IPS-18c (cell line): ENCODE results near the gene SPAG16.
"Not testable (repeated sequence)": the region's sequence is repeated elsewhere in the genome, so short reads cannot be mapped to it uniquely, and the experiment has no call there.

ENCODE experiments used
- H3K4me3 ChIP-seq: 2 replicates; pipeline ENCODE4 v1.7.0; 2013; ENCODE audit warnings: low read depth, mild to moderate bottlenecking, low read length, moderate library complexity; ENCODE audit not compliant: insufficient read depth
- H3K9me3 ChIP-seq: one replicate; pipeline ENCODE4 v1.6.1; 2013; ENCODE audit warnings: mild to moderate bottlenecking, low read length, moderate library complexity; ENCODE audit not compliant: control insufficient read depth, insufficient read depth

Gene SPAG16

GRCh38 chr2:213566846-213567245 is 282.6 kb downstream of the SPAG16 start:
- no peak overlapping the region for H3K4me3 ChIP-seq
- no peaks in the 10 kb centered on the region for H3K9me3 ChIP-seq

GRCh38 chr2:213609570-213610170 is 325.4 kb downstream of the SPAG16 start:
- no peak overlapping the region for H3K4me3 ChIP-seq

GRCh38 chr2:213627054-213627710 is 342.9 kb downstream of the SPAG16 start:
- Histone ChIP-seq H3K4me3 (no peak overlapping the region), H3K9me3 (no peaks in the 10 kb centered on the region)

More at GRCh38 chr2:213609570-213610170, 325.4 kb downstream of the SPAG16 start:
- no peaks in the 10 kb centered on the region for H3K9me3 ChIP-seq

- no peaks in the 10 kb centered on the region for H3K9me3 ChIP-seq
Measured at GRCh38 chr2:213627835-213628460, 343.7 kb downstream of the SPAG16 start.

GRCh38 chr2:213640738-213641425 is 356.6 kb downstream of the SPAG16 start:
- Histone ChIP-seq H3K9me3 (no peaks in the 10 kb centered on the region), H3K4me3 (no peak overlapping the region)

More at GRCh38 chr2:213627835-213628460, 343.7 kb downstream of the SPAG16 start:
- no peak overlapping the region for H3K4me3 ChIP-seq

- Histone ChIP-seq H3K9me3 (no peaks in the 10 kb centered on the region), H3K4me3 (no peak overlapping the region)
Measured at GRCh38 chr2:213644926-213645325, 360.7 kb downstream of the SPAG16 start.

- H3K9me3 ChIP-seq: no peaks in the 10 kb centered on the region
- no peak overlapping the region for H3K4me3 ChIP-seq
Measured at GRCh38 chr2:213649176-213649575, 364.9 kb downstream of the SPAG16 start.

- Histone ChIP-seq H3K9me3 (peaks cover 2% of the 10 kb centered on the region), H3K4me3 (no peak overlapping the region)
Measured at GRCh38 chr2:213664817-213665216, 380.6 kb downstream of the SPAG16 start.

- no peak overlapping the region for H3K4me3 ChIP-seq
- no peaks in the 10 kb centered on the region for H3K9me3 ChIP-seq
Measured at GRCh38 chr2:213669657-213670056, 385.4 kb downstream of the SPAG16 start.

GRCh38 chr2:213678437-213679218 is 394.4 kb downstream of the SPAG16 start:
- no peak overlapping the region for H3K4me3 ChIP-seq
- no peaks in the 10 kb centered on the region for H3K9me3 ChIP-seq

GRCh38 chr2:213679894-213680293 is 395.6 kb downstream of the SPAG16 start:
- Histone ChIP-seq H3K9me3 (no peaks in the 10 kb centered on the region), H3K4me3 (no peak overlapping the region)

- Histone ChIP-seq H3K4me3 (no peak overlapping the region), H3K9me3 (no peaks in the 10 kb centered on the region)
Measured at GRCh38 chr2:213682276-213682675, 398.0 kb downstream of the SPAG16 start.

- Histone ChIP-seq H3K9me3 (peaks cover 3% of the 10 kb centered on the region), H3K4me3 (no peak overlapping the region)
Measured at GRCh38 chr2:213688133-213688532, 403.9 kb downstream of the SPAG16 start.

GRCh38 chr2:213688825-213689224 is 404.6 kb downstream of the SPAG16 start:
- not testable (repeated sequence) for H3K4me3 ChIP-seq, H3K9me3 ChIP-seq

- no peak overlapping the region for H3K4me3 ChIP-seq
- peaks cover 3% of the 10 kb centered on the region for H3K9me3 ChIP-seq
Measured at GRCh38 chr2:213689585-213689984, 405.3 kb downstream of the SPAG16 start.

GRCh38 chr2:213691351-213691750 is 407.1 kb downstream of the SPAG16 start:
- Histone ChIP-seq H3K4me3 (no peak overlapping the region), H3K9me3 (peaks cover 3% of the 10 kb centered on the region)

- H3K9me3 ChIP-seq: peaks cover 4% of the 10 kb centered on the region
Measured at GRCh38 chr2:213696442-213696841, 412.2 kb downstream of the SPAG16 start.

More at GRCh38 chr2:213696442-213696841, 412.2 kb downstream of the SPAG16 start:
- H3K4me3 ChIP-seq: no peak overlapping the region
